Dedifferentiated amniotic fluid mesenchymal stem cell (primary cell): ENCODE data around the gene SLC46A2.
A peak's percentile ranks its signal among the peaks of the same experiment; 100 is the strongest.

ENCODE experiments used
- DNase-seq: peaks from one replicate; pipeline ENCODE4 v3.0.0-alpha.2; 2016; ENCODE audit errors: extremely low spot score

SLC46A2 gene

DNA sequence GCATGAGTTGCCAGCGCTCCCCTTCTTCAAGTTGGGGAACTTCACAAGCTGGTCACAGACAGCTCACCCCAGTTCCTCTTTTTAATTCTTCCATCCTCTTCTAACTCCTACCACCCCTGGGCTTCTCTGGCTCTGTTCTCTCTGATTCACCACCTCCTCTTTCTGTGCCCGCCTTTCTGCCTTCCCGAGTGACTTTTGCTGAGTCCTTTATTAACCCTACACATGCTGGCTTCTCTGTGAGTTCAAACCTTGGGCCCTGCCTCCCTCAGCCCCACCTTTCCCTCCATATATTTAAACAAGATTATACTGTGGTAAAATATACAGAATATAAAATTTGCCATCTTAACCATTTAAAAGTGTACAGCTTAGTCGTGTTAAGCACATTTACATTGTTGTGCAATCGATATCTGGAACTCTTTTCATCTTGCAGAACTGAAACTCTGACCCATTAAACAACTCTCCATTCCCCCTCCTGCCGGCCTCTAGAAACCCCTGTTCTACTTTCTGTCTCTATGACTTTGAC is 32.0 kb downstream of the SLC46A2 start:
- DNase-seq, result no peak

GRCh38 chr9:112858005-112858404 is 32.7 kb downstream of the SLC46A2 start:
- no peak for DNase-seq

DNA sequence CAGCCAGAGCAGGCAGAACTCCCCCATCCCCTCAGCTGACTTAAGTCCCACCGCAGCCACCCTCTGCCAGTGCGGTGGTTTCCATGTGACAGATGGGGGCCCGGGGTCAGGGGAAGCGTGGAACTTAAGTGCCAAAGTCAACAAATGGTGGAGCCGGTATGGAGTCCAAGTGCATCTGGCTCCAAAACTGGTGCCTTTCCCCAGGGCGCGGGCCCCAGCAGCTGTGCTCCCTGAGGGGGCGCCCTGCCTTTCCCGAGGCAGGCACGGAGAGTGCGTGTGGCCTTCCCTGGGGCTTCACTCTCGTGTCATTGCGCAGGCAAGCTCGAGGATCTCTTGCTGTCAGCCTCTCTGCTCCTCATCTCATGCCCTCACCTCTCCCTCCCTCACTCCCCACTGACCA is 33.8 kb downstream of the SLC46A2 start:
- DNase-seq, result no peak

DNA sequence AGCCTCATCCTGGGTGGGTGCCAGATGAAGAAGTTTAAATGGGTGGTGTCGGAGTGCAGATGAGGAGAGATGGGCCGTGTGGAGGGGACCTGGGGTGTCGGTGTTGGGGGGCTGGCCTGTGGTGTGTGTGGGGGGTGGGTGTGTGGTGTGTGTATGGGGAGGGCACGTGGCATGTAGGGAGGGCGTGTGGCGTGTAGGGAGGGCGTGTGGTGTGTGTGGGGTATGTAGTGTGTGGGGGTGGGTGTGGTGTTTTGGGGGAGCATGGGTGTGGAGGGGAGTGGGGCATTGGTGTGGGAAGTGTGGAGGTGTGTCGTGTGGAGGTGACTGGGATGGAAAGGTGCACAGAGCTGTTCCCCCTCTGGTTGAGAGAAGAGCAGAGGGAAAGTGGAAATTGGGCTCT is 34.5 kb downstream of the SLC46A2 start:
- no peak for DNase-seq

- DNase-seq, result no peak
Observed at GRCh38 chr9:112854657-112855056, 36.0 kb downstream of the SLC46A2 start.

DNA sequence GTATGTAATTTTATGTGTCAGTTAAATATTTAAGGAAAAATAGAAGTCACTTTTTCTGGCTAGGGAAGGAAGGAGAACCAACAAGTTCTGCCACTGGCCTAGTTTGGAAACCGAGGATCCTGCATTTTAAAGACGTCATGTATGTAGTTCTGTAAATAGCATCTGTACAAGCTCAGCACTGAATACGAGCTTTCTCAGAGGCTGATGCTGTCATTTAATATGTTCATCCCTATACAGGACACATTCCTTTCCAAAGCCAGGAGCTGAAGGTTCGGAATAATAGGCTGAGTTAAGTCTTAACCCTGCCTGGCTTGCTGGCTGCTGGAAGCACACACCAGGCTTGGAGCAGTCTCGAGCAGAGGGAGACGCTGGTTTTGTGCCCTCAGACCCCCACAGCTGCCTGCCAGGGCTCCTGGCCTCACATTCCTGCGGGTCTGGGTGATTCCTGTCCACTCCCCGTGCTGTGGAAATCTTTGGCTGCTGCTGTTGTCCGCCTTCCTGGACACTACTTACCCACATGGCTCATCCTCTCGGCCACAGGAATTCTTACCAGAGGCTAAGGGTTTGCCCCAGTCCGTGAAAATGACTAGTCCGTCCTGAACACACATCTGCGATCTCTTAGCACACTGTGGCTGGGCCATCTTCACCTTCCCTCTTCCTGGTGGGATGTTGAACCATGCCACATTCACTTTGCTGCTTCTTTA is 36.6 kb downstream of the SLC46A2 start:
- DNase-seq, result no peak

- DNase-seq, result no peak
Observed at GRCh38 chr9:112852741-112853504, 37.8 kb downstream of the SLC46A2 start.

- no peak for DNase-seq
Observed at GRCh38 chr9:112850840-112851239, 39.8 kb downstream of the SLC46A2 start.

DNA sequence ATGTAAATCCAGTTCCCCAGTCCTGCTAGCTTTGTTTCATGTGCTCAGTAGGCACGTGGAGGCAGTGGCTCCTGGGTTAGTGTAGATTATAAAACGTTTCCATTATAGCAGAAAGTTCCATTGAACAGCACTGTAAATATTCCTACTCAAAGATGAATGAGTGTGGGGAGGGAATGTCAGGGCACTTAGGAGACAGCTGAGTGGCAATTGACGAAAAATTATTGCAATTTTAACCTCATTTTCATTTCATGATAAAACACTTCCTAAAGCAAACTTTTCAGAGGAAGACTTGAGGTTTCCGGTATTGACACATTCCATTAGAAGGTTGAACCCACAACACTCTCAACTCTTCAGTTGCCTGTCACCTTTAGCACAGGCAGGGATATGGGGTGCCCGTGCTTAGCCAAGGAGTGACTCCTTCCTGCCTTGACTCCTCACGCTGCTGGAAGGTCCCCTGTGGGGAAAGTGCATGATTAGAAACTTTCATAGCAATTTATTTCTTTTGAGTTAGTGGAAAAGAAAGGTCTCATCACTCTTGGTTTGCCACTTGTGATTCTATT is 41.2 kb downstream of the SLC46A2 start:
- no peak for DNase-seq

- no peak for DNase-seq
Observed at GRCh38 chr9:112848316-112849151, 42.1 kb downstream of the SLC46A2 start.

DNA sequence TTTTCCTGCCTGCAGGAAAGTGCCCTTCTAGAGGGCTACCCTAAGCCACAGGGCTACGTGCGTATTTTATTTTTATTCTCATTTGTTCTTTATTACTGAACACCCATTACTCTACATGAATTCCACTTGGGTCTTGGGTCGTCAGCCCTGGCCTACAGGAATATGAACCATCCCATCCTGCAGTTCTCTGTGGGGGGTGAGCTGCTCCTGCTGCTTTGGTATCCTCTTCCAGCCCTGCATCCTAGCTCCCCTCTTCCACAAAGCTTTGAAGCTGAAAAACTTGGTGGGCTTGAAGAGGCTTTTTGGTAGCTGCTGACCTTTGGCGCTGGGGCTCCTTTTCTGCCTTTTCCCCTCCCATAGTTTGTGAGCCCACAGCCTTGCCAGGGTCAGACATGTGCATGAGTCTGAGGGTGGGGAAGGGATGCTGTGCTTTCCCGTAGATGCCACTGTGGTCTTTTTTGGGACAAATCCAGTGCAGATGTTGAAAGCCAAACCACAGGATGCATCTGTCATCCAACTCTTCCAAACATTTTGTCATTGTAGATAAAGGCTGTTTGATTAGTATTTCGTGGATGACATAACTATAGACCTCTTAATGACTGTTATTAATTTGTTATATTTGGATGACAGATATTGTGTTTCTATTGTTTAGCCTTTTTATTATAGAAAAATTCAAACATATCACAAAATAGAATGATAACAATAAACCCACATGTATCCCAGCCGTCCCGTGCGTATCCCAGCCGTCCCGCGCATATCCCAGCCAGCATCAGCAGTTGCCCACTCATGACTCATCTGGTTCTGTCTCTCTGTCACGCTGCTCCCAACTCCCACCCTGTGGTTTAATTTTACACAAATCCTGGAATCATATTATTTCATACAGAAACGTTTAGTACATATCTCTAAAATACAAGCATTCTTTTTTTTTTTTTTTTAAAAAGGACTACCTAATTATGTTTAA is 43.9 kb downstream of the SLC46A2 start:
- DNase-seq, result no peak

- peak; percentile 80 for DNase-seq
Observed at GRCh38 chr9:112844771-112845542, 45.7 kb downstream of the SLC46A2 start.

DNA sequence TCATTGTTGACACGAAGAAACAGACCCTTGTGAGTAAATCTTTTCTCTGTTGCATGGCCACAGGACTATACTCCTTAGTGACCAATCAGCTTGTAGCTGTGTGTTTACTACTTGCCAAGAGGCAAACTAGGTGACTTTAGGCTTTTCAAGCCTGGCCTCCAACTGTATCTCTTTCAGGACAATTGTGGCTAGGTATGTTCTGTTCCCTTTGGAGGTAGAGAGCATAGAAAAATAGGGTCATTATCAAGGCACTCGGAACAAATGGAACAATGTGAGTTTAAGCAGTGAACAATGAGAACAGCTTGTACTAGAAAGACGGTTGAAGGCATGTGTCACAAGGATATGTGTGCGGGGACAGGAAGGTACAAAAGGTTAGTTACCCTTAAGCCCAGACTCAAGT is 48.1 kb downstream of the SLC46A2 start:
- no peak for DNase-seq

DNA sequence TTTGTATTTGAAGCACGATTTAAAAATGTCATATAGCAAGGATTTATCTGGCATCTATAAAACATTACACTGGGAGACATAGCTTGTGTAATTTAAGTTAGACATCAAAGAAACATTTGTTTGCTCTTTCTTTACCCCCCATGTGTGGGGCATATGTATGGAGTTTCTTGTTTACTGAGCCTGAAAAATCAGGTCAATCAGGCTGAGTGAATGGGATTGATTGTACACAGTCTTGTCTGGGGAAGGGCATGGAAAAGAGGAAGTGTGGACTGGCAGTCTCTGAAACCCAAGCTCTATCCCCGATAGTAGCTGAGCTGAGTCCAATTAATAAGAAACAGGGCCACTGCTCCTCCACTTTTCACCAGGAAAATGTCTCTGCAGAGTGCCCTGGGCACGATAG is 49.4 kb downstream of the SLC46A2 start:
- no peak for DNase-seq

- DNase-seq, result no peak
Observed at GRCh38 chr9:112839331-112839730, 51.3 kb downstream of the SLC46A2 start.

GRCh38 chr9:112838342-112838741 is 52.3 kb downstream of the SLC46A2 start:
- no peak for DNase-seq

DNA sequence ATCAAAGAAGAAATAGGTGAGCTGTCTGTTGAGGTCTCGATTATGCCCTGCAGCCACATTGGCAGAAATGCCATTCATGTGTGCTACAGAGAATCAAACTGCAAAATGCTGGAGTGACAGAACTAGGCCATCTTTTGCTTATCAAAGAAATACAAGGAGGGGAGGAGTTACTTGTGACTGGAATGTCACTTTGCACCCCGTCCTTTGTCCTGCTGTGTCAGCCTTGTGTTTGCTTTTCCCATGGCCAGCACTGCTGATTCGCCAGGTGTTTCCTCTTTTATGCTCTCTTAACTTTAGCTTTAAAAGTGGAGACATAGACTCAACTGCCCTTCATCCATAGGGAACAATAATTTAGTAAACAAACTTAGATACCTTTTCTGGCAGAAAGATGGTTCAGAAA is 54.3 kb downstream of the SLC46A2 start:
- DNase-seq, result no peak

DNA sequence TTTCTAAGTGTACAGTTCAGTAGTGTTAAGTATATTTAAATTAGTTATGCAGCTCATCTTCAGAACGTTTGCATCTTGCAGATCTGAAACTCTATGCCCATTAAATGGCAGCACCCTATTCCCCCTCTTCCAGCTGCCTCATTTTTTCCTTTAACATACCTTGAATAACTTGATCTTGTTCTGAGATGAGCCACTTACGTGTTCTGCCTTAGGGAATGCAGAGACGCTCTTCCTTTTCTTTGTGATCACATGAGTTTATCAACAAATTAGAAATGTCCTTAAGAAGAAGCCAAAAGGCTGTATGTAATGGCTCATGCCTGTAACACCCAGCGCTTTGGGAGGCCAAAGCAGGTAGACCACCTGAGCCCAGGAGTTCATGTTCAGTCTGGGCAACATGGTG is 57.6 kb downstream of the SLC46A2 start:
- DNase-seq, result no peak

GRCh38 chr9:112831969-112832368 is 58.7 kb downstream of the SLC46A2 start:
- no peak for DNase-seq

- no peak for DNase-seq
Observed at GRCh38 chr9:112831281-112831851, 59.3 kb downstream of the SLC46A2 start.
